NCI-H226 (cell line): Measurements from ENCODE around the gene PEX11B.

Experiments used
- DNase-seq: peaks from one replicate; pipeline ENCODE4 v3.0.0-alpha.2; 2015

PEX11B gene

GRCh38 chr1:145906954-145907753 is 11.4 kb downstream of the PEX11B start:
- DNase-seq, result no peak

DNA sequence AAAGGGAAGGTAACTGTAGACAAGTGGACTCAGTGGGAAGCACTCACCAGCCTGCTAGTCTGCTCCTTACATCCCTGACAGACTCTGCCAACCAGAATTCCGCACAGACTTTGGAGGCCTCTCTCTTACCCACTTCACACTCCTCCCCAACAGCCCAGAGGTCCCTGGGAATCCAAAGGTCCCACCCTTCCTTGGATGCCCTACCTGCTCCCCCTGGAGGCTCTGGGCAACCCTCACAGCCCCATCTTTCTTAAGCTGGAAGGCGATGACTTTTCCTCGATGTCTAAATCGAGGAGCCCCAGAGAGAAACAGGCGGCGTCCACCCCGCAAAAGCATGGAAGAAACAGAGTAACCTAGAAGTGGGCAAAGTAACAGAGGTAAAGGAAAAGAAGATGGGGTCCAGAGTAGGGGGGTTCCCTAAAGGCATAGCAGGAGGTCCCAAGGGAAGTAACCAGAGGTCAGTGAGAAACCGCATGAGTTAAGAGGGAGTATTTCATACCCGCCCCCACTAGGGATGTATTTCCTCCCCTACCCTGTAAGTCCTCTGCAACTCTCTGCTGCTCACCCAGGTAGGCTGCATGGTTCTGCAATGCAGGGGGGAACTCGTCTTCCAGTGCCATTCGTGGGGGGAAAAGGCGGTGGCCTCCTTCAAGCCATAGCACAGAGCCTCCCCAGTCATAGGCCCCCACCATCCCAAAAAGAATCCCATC is 17.1 kb downstream of the PEX11B start:
- no peak for DNase-seq

- no peak for DNase-seq
Observed at GRCh38 chr1:145898756-145899155, 19.8 kb downstream of the PEX11B start.

DNA sequence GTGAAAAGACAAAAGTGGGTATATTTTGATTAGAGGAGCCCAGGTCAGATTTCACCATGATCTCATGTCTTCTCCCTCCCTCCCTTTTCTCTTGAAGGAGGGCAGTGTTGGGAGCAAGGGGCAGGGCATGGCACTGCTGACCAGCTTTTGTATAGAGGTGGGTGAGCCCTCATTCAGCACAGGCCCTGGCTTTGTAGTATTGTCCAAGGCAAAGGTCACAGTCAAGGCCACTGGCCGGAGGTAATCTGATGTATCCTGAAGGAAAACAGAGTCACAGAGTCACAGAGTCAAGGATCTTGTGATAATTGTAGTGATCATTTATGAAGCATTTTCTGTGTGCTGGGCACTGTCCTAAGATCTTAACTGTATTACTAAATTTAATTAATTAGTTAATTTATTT is 20.5 kb downstream of the PEX11B start:
- no peak for DNase-seq

DNA sequence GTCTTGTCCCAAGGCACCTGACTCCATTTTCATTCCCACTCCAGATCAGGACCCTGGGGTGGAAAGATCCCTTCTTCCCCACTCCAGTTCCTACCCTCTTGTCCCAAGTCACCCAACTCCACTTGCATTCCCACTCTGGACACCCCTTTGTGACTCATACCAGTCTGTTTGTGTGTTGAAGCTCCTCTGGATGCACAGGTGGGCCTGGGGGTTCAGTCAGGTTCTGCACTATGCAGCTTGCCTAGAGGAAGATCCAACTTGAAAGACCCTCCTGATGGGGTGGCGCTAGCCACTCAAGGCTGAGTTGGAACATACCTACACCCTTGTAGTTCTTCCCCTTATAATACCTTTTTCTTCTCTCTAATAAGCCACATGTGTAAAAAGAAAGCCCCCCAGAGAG is 23.0 kb downstream of the PEX11B start:
- DNase-seq, result no peak

GRCh38 chr1:145893306-145894055 is 25.0 kb downstream of the PEX11B start:
- DNase-seq, result no peak

GRCh38 chr1:145892486-145893087 is 25.9 kb downstream of the PEX11B start:
- peak; percentile 72 for DNase-seq

DNA sequence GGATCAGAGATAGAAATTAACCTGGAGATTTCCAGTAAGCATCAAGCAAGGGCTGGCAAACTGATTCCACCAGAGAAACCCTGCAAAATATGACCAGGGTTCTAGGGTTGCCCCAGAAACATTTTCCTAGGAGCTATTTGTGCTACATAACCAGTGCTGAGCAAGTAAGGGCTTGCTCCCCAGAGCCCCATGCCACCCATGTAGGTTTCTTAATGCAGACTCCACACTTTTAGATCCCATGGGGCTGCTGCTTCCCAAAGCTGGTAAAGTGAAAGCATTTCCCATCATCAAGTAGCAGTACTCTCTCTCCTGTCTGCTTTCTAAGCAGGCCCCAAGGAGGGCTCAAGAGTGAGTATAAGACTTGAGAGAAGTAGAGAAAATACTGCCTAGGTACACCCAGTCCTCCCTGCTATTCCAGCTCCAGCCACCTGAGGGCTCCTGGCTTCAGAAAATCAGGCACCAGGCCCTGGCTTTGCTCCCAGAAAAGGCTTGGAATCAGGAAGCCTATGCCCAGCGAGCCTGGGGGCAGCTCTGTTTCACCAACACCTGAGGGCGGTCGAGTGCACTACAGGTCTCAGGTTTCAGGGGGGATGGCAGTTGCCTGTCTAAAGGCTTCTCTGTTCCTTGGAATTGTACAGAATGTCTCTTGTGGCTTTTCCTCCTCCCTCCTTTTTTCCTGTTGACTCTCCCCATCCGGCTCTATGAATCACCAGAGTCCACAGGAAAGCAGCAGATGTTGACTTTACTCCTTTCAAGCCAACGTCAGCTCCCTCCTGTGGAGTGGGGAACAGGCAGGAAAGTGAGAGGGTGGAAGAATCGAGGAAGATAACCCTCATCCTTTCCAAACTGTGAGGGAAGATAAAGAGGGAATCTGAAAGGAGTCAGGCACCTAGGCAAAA is 26.7 kb downstream of the PEX11B start:
- peak; percentile 99 for DNase-seq

DNA sequence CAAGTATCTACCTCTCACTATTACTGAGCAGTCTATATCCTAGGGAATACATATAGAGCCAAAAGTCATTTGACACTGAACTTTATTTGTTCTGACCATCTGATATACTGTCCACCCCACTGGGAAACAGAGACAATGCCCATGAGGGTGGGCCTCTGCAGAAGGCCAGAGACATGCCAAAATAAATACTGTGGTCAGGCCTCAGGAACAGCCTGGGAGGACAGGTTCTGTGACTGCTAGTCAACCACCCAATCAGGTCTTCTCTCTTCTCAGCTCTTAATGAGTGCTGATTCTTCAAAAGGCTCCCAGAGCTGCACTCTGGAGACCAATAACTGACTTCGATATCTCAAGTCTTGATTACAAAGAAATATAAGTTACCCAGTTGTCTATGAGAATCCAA is 27.4 kb downstream of the PEX11B start:
- no peak for DNase-seq

- DNase-seq, result no peak
Observed at GRCh38 chr1:145889722-145890121, 28.8 kb downstream of the PEX11B start.

GRCh38 chr1:145887631-145888030 is 30.9 kb downstream of the PEX11B start:
- DNase-seq, result no peak

GRCh38 chr1:145886816-145887215 is 31.7 kb downstream of the PEX11B start:
- no peak for DNase-seq

DNA sequence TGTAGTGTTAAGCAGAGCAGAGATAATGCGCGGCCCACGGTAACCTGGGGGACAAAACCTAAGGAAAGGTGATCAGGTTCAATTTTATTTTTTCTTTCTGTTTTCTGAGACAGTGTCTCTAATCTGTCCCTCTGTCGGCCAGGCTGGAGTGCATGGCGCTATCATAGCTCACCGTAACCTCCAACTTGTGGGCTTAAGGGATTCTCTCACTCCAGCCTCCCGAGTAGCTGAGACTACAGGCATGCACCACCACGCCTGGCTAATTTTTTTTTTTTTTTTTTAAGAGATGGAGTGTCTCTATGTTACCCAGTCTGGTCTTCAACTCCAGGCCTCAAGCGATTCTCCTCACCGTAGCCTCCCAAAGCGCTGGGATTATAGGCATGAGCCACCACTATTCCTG is 32.1 kb downstream of the PEX11B start:
- no peak for DNase-seq

- peak; percentile 73 for DNase-seq
Observed at GRCh38 chr1:145885738-145886287, 32.7 kb downstream of the PEX11B start, which contains the start of gene ANKRD35. Gene ANKRD35 (minus strand): TSS chr1:145885866. CDS start chr1:145885758, 108 bp downstream.

- DNase-seq, result peak; percentile 37
Observed at GRCh38 chr1:145884675-145885074, 33.8 kb downstream of the PEX11B start.

- DNase-seq, result no peak
Observed at GRCh38 chr1:145879775-145880174, 38.7 kb downstream of the PEX11B start.

DNA sequence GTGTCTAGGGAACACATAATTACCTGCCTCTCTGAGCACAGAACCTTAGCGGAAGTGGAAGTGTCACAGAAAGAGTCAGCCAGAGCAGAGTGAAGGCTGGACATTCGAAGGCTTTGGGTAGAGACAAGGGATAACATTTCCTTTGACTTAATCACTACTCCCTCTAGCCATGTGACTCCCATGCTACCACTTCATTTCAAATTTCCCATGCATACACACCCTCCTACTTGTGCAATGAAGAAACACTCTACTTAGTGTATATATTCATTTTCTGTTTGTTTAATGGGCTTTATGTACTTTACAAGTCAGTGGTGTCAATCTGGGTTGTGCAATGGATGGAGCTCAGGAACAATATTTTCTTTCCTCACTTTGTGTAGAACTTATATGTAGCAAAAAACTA is 39.8 kb downstream of the PEX11B start:
- peak; percentile 35 for DNase-seq

- DNase-seq, result peak; percentile 73
Observed at GRCh38 chr1:145877923-145878486, 40.5 kb downstream of the PEX11B start.

DNA sequence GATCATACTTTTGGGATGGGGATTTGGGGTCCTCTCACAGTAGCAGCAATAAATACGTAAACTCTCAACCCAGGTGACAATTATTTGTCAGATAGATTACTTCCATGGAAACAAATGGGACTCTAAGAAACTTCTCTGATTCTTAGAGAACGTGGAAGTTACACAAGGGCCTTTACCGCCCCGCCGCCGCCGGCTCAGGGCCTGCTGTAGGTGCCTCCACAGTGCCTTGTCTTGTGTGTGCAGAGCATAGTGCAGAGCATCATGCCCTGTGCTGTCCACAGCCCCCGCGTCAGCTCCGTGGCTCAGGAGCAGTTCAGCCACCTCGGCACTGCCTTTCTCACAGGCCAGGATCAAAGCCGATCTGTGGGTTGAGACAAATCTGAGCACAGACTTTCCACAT is 43.9 kb downstream of the PEX11B start:
- DNase-seq, result no peak

DNA sequence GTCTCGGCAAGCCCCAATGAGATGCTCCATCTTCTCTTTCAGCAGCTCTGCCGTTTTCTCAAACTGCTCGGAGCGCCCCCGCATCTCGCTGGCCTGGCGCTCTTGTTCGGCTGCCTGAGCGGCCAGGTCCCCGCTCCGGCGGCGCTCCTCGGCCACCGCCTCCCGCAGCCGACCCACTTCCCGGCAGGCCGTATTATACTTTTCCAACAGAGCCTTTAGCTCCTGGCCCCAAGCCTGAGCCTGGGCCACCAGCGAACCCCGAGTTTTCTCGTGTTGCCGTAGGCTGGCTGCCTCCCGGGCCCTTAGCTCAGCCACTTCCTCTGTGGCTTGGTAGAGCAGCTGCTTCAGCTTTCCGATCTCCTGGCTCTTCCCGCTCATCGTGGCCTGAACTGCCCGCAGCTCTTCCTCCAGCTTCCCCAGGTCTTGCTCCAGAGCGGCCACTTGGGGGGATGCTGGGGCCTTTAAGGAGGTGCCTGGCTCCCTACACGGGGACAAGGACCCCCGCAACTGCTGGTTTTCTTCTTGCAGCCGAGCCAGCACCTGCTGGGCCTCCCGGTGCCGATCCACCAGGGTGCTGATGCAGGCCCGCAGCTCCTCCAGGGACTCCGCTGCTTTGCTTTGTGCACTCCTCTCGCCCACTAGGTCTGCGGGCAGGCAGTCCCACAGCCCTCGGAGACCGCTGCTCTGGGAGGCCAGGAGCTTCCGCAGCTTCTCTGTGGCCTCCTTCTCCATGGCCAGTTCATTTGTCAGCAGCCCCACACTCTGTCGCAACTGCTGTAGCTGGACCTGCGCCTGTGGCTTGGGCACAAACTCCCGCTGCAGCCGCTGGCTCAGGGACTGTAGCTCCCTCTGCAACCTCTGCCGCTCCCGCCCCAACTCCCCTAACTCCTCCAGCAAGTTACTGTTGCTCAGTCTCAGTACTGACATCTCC is 46.3 kb downstream of the PEX11B start:
- DNase-seq, result no peak
